ENCODE measurements around the gene HSPB7.

GRCh38 chr1:16047791-16048475, 30.1 kb upstream of the HSPB7 start:
- TF ChIP-seq, protein P1, sequence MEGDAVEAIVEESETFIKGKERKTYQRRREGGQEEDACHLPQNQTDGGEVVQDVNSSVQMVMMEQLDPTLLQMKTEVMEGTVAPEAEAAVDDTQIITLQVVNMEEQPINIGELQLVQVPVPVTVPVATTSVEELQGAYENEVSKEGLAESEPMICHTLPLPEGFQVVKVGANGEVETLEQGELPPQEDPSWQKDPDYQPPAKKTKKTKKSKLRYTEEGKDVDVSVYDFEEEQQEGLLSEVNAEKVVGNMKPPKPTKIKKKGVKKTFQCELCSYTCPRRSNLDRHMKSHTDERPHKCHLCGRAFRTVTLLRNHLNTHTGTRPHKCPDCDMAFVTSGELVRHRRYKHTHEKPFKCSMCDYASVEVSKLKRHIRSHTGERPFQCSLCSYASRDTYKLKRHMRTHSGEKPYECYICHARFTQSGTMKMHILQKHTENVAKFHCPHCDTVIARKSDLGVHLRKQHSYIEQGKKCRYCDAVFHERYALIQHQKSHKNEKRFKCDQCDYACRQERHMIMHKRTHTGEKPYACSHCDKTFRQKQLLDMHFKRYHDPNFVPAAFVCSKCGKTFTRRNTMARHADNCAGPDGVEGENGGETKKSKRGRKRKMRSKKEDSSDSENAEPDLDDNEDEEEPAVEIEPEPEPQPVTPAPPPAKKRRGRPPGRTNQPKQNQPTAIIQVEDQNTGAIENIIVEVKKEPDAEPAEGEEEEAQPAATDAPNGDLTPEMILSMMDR (IDR thresholded peaks at IDR 0.05): no peak
- no peak for TF ChIP-seq POLR2A (IDR thresholded peaks at IDR 0.05)
